Esophagus muscularis mucosa (tissue), 4 donors: ENCODE measurements around the gene NUP205. TPM values are rescaled to one million over a fixed set of nuclear protein-coding genes. Genes with fewer than 3 reads are reported as not detected.
A peak's percentile ranks its signal among the peaks of the same experiment; 100 is the strongest.

Experiments
- DNase-seq: peaks from one replicate; pipeline ENCODE4 v3.0.0-alpha.2; 2017; ENCODE audit errors: extremely low spot score
- H3K27ac ChIP-seq, 4 donors: fragments of 200-600 bp; sonication (generic); replicated peaks in 1 of 4; 1 replicate in 3 of 4; 2 replicates in 1 of 4; pipeline ENCODE4 v1.5.1; 2016 to 2019; ENCODE audit warnings: mild to moderate bottlenecking in 1 of 4
- H3K27me3 ChIP-seq, 4 donors: fragments of 200-600 bp; sonication (generic); one replicate each; pipeline versions ENCODE4 v1.5.1 to v1.6.0; 2016 to 2019
- H3K36me3 ChIP-seq, 4 donors: fragments of 200-600 bp; sonication (generic); one replicate each; pipeline ENCODE4 v1.5.1; 2016 to 2019
- H3K4me1 ChIP-seq, 4 donors: fragments of 200-600 bp; sonication (generic); one replicate each; pipeline ENCODE4 v1.5.1; 2016 to 2019
- H3K4me3 ChIP-seq, 4 donors: fragments of 200-600 bp; sonication (generic); 1 replicate in 2 of 4; 2 replicates in 2 of 4; pipeline ENCODE4 v1.5.1; 2016 to 2019; ENCODE audit warnings: mild to moderate bottlenecking in 4 of 4, moderate library complexity in 1 of 4
- H3K9me3 ChIP-seq, 4 donors: fragments of 200-600 bp; sonication (generic); 1 replicate in 3 of 4; 2 replicates in 1 of 4; pipeline ENCODE4 v1.5.1; 2016 to 2019
- EP300 ChIP-seq: sonication (generic); formaldehyde crosslinking; IDR thresholded peaks from one replicate; pipeline ENCODE4 v1.6.1; 2017; ENCODE audit warnings: antibody characterized with exemption
- POLR2A ChIP-seq: fragments of 450-650 bp; IDR thresholded peaks from one replicate; pipeline ENCODE4 v1.6.1; 2017; ENCODE audit warnings: antibody characterized with exemption, moderate library complexity, mild to moderate bottlenecking, low read depth
- POLR2AphosphoS5 ChIP-seq, 2 donors: sonication (generic); formaldehyde crosslinking; IDR thresholded peaks; one replicate each; pipeline ENCODE4 v1.6.1; 2017; ENCODE audit warnings: antibody characterized with exemption in 2 of 2
- WGBS: methylation state at CpG from one replicate; pipeline ENCODE4 v1.1.5; 2018; 5-methylcytosine and 5-hydroxymethylcytosine counted together
- intact Hi-C: fragments of 100-400 bp; cut with DNase I; formaldehyde crosslinking; loops from one replicate; pipeline ENCODE4 v1.15.1; 2023
- total RNA-seq, 4 donors: library from RNA; depleted of rRNA; stranded (reverse); fragments of >200 nt; gene quantifications; one replicate each; pipeline versions ENCODE4 v1.1.0 to v1.2.1, GENCODE V29; 2016
- TF ChIP-seq, protein P1 (sequence below), 3 experiments: fragments of 200-600 bp in 2 of 3; fragments of 450-650 bp in 1 of 3; sonication (generic) in 2 of 3; IDR thresholded peaks; one replicate each; pipeline ENCODE4 v1.5.1; 2017 to 2019; ENCODE audit warnings: antibody characterized with exemption in 3 of 3, mild to moderate bottlenecking in 2 of 3, moderate library complexity in 1 of 3

NUP205 gene
- total RNA-seq, 4 donors from 2014 or later = 23.3 to 39.9 (median 34.7) TPM

DNA sequence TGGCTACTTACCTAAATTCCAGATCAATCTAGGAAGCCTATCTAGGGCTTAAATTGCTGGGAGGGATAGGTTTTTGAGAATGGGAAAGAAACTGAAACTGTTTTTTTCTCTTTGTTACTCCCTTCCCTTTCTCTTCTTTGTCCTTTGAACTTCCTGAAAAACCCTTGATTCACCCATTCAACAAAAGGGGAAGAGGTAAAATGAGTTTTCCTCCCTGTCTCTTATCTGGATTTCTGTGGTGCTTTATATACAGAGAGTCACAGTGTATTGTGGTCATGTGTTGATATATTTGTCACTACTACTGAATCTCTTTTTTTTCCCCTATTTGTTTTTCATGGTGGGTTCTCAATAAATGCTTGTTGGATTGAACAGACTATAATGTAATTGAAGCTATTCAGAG is 19.8 kb upstream of the NUP205 start:
- H3K36me3 ChIP-seq = no peaks in the 10 kb centered on the region
- intact Hi-C loops = no loop called here
- TF ChIP-seq POLR2A = no peak
- TF ChIP-seq POLR2AphosphoS5 (IDR thresholded peaks at IDR 0.05) = no peak
- TF ChIP-seq EP300 = no peak
- TF ChIP-seq, protein P1, sequence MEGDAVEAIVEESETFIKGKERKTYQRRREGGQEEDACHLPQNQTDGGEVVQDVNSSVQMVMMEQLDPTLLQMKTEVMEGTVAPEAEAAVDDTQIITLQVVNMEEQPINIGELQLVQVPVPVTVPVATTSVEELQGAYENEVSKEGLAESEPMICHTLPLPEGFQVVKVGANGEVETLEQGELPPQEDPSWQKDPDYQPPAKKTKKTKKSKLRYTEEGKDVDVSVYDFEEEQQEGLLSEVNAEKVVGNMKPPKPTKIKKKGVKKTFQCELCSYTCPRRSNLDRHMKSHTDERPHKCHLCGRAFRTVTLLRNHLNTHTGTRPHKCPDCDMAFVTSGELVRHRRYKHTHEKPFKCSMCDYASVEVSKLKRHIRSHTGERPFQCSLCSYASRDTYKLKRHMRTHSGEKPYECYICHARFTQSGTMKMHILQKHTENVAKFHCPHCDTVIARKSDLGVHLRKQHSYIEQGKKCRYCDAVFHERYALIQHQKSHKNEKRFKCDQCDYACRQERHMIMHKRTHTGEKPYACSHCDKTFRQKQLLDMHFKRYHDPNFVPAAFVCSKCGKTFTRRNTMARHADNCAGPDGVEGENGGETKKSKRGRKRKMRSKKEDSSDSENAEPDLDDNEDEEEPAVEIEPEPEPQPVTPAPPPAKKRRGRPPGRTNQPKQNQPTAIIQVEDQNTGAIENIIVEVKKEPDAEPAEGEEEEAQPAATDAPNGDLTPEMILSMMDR (IDR thresholded peaks at IDR 0.05) = no peak

DNA sequence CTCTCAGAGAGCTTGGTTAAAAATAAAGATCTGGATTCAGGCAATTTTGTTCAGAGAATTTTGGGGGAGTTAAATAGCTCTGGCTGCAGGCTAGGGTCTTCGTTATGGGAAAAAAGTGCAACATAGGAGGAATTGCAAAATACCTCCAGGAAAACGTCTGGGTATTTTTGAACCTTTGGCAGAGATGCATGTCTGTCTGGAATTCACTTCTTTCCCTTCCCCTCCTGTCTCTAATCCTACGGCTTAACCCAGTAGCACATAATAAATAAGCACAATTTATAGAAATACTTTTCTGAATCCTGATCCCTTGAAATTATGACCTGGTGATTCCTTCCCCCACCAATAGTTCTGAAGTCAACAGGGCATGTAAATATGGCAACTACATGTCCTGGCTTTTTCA is 19.3 kb upstream of the NUP205 start:
- Histone ChIP-seq H3K36me3 (no peaks in the 10 kb centered on the region), H3K9me3 (no peaks in the 10 kb centered on the region), H3K4me1 (no peaks in the 10 kb centered on the region), H3K4me3 (no peak overlapping the region), H3K27ac (no peak overlapping the region), H3K27me3 (no peaks in the 10 kb centered on the region)
- TF ChIP-seq, protein P1 (IDR thresholded peaks at IDR 0.05) = no peak
- TF ChIP-seq POLR2AphosphoS5 (IDR thresholded peaks at IDR 0.05) (no peak), POLR2A (no peak), EP300 (no peak)
- no peak for DNase-seq
- 33% methylated on average over 3 of the region's 3 CpGs for WGBS
- intact Hi-C loops = no loop called here

More for the DNA sequence above, 19.8 kb upstream of the NUP205 start:
- Histone ChIP-seq H3K9me3 (no peaks in the 10 kb centered on the region), H3K27me3 (no peaks in the 10 kb centered on the region), H3K4me3 (no peak overlapping the region), H3K4me1 (no peaks in the 10 kb centered on the region), H3K27ac (no peak overlapping the region)
- no peak for DNase-seq

- 95% methylated on average over 2 of the region's 2 CpGs for WGBS
- Histone ChIP-seq H3K27me3 (no peaks in the 10 kb centered on the region), H3K27ac (no peak overlapping the region), H3K36me3 (no peaks in the 10 kb centered on the region), H3K4me3 (no peak overlapping the region), H3K9me3 (no peaks in the 10 kb centered on the region), H3K4me1 (no peaks in the 10 kb centered on the region)
- no peak for TF ChIP-seq POLR2A
- no peak for TF ChIP-seq POLR2AphosphoS5 (IDR thresholded peaks at IDR 0.05)
- TF ChIP-seq, protein P1 (IDR thresholded peaks at IDR 0.05) = no peak
- no peak for TF ChIP-seq EP300
- peak; percentile 39 for DNase-seq
- intact Hi-C loops = no loop called here
Measured at GRCh38 chr7:135539629-135540028, 18.1 kb upstream of the NUP205 start.

DNA sequence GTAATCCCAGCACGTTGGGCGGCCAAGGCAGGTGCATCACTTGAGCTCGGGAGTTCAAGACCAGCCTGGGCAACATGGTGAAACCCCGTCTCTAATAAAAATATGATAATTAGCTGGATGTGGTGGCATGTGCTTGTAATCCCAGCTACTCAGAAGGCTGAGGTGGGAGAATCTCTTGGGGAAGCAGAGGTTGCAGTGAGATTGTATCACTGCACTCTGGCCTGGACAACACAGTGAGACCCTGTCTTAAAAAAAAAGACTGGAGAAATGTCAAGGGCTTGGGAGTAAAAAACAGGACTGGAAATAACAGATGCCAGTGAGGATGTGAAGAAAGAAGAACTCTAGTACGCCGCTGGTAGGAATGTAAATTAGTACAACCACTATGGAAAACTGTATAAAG is 16.7 kb upstream of the NUP205 start:
- Histone ChIP-seq H3K27me3 (no peaks in the 10 kb centered on the region), H3K27ac (no peak overlapping the region), H3K9me3 (no peaks in the 10 kb centered on the region), H3K36me3 (no peaks in the 10 kb centered on the region), H3K4me3 (no peak overlapping the region), H3K4me1 (no peaks in the 10 kb centered on the region)
- WGBS = 94% methylated on average over 6 of the region's 6 CpGs
- no peak for DNase-seq
- intact Hi-C loops = no loop called here
- TF ChIP-seq POLR2AphosphoS5 (IDR thresholded peaks at IDR 0.05) = no peak
- TF ChIP-seq EP300 = no peak
- TF ChIP-seq POLR2A = no peak
- TF ChIP-seq, protein P1 (IDR thresholded peaks at IDR 0.05) = no peak

- intact Hi-C loops = no loop called here
- WGBS = 63% methylated on average over 7 of the region's 7 CpGs
- Histone ChIP-seq H3K27ac (no peak overlapping the region), H3K27me3 (no peaks in the 10 kb centered on the region), H3K4me1 (no peaks in the 10 kb centered on the region), H3K36me3 (no peaks in the 10 kb centered on the region), H3K9me3 (no peaks in the 10 kb centered on the region), H3K4me3 (no peak overlapping the region)
- no peak for DNase-seq
- no peak for TF ChIP-seq EP300
- TF ChIP-seq POLR2A = no peak
- TF ChIP-seq, protein P1 (IDR thresholded peaks at IDR 0.05) = no peak
Measured at GRCh38 chr7:135550196-135550595, 7.5 kb upstream of the NUP205 start.
